Kidney (tissue), 14 donors: ENCODE results near the gene TGM3. TPM values are rescaled to one million over a fixed set of nuclear protein-coding genes. Genes with fewer than 3 reads are reported as not detected.

ENCODE experiments used
- DNase-seq, 5 donors: peaks; one replicate each; pipeline ENCODE4 v3.0.0-alpha.2; 2013 to 2020
- FAIRE-seq: peaks from 2 replicates; lab custom pipeline; 2012; peaks lifted over from hg19 to GRCh38; lab: Jason Lieb, UNC
- H3K27ac ChIP-seq, 2 donors: one replicate each; pipeline ENCODE4 v1.7.0; 2013; ENCODE audit warnings: low read depth in 2 of 2, low read length in 2 of 2, inconsistent platforms in 1 of 2
- H3K27me3 ChIP-seq: one replicate; pipeline ENCODE4 v1.7.1; 2013; ENCODE audit warnings: low read length, inconsistent platforms; ENCODE audit not compliant: control insufficient read depth, insufficient read depth
- H3K36me3 ChIP-seq, 3 donors: one replicate each; pipeline versions ENCODE4 v1.7.0 to v1.7.1; 2013; ENCODE audit warnings: low read length in 3 of 3, control low read depth in 1 of 3, inconsistent platforms in 1 of 3; ENCODE audit not compliant: insufficient read depth in 3 of 3, control insufficient read depth in 2 of 3
- H3K4me1 ChIP-seq, 3 donors: one replicate each; pipeline versions ENCODE4 v1.7.0 to v1.7.1; 2013; ENCODE audit warnings: low read length in 3 of 3, inconsistent platforms in 1 of 3, low read depth in 1 of 3; ENCODE audit not compliant: control insufficient read depth in 2 of 3, insufficient read depth in 2 of 3
- H3K4me3 ChIP-seq, 3 donors: one replicate each; pipeline versions ENCODE4 v1.7.0 to v1.8.1; 2013; ENCODE audit warnings: low read length in 3 of 3, control low read depth in 1 of 3, inconsistent platforms in 1 of 3
- H3K9ac ChIP-seq, 3 donors: one replicate each; pipeline versions ENCODE4 v1.7.0 to v1.7.1; 2013; ENCODE audit warnings: low read length in 3 of 3, control low read depth in 1 of 3, inconsistent platforms in 1 of 3
- H3K9me3 ChIP-seq, 3 donors: one replicate each; pipeline versions ENCODE4 v1.7.0 to v1.7.1; 2013; ENCODE audit warnings: low read length in 3 of 3, control low read depth in 1 of 3, inconsistent platforms in 1 of 3; ENCODE audit not compliant: control insufficient read depth in 2 of 3, insufficient read depth in 1 of 3
- CTCF ChIP-seq: IDR thresholded peaks from 3 replicates; pipeline ENCODE4 v1.5.1; 2012; ENCODE audit warnings: mild to moderate bottlenecking, moderate library complexity, borderline replicate concordance; ENCODE audit not compliant: insufficient read depth; ENCODE audit errors: extremely low read depth
- intact Hi-C: fragments of 100-400 bp; cut with DNase I; formaldehyde crosslinking; loops from one replicate; pipeline ENCODE4 v1.11.1; 2022
- polyA plus RNA-seq: library from polyadenylated mRNA; stranded (reverse); fragments of 350-450 nt; fragmentation: Illumina TruSeq; extraction: RNeasy Lipid Tissue Mini Kit (QIAGEN cat#74804); gene quantifications from one replicate; pipeline ENCODE4 v1.2.3, GENCODE V29; 2014; ENCODE audit warnings: low read depth, low replicate concordance; ENCODE audit not compliant: insufficient read depth
- total RNA-seq: library from RNA; stranded (reverse); fragmentation: NEBNext Ultra II Directional; extraction: Animal tissue kit (Norgen Biotek cat#: 25700); gene quantifications from one replicate; pipeline ENCODE4 v1.2.1, GENCODE V29; 2021
- donor health status: control.
- donor health status: control.
- donor health status: control.
- donor health status: control.
- donor health status: control.
- donor health status: DM: yes; HTN: yes; CAD: no.
- donor health status: Normal renal cell carcinoma (clear cell type).

Gene TGM3
- total and polyA plus RNA-seq, 2 donors from 2014 or later: 0.13 TPM; not detected in 1

- no peak for TF ChIP-seq CTCF
- Histone ChIP-seq H3K9me3 (peaks cover 0 to 12% (median 0%) of the 10 kb centered on the region in 3 donors), H3K9ac (no peak overlapping the region), H3K27me3 (no peaks in the 10 kb centered on the region), H3K4me3 (no peak overlapping the region), H3K4me1 (no peaks in the 10 kb centered on the region), H3K36me3 (no peaks in the 10 kb centered on the region), H3K27ac (no peak overlapping the region)
- intact Hi-C loops: no loop called here
- FAIRE-seq (no peak), DNase-seq (no peak)
These were observed 90.8 kb downstream of the TGM3 start for GRCh38 chr20:2386516-2387179.

DNA sequence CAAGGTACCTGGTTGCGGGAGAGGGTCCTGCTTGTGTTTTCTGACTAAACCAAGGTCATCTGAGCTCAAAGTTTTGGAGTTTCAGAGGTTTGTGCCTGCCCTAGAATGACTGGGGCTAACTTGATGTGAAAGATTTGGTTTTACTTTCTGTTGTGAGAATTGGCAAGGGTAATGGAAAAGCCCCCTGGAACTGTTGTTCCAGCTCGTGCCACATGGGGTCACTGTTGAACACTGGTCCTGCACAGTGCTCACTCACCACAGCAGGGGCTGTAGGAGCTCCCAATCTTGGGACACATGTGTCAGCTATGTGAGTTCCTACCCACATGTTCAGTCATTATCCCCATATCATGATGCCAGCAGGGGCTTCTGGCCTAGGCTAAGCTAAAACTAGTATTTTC, 91.4 kb downstream of the TGM3 start:
- no peak overlapping the region for H3K9ac ChIP-seq
- H3K4me3 ChIP-seq: no peak overlapping the region
- H3K4me1 ChIP-seq: no peaks in the 10 kb centered on the region
- no peak overlapping the region for H3K27ac ChIP-seq
- peaks cover 0 to 12% (median 0%) of the 10 kb centered on the region in 3 donors for H3K9me3 ChIP-seq
- peak in 2 of 5 donors; percentile 2 to 32 for DNase-seq
- peak; percentile 3 for TF ChIP-seq CTCF
- no peaks in the 10 kb centered on the region for H3K27me3 ChIP-seq
- intact Hi-C loops: no loop called here
- no peak for FAIRE-seq
- no peaks in the 10 kb centered on the region for H3K36me3 ChIP-seq

GRCh38 chr20:2387580-2387979, 91.8 kb downstream of the TGM3 start:
- no peak overlapping the region for H3K27ac ChIP-seq
- peaks cover 0 to 12% (median 0%) of the 10 kb centered on the region in 3 donors for H3K9me3 ChIP-seq
- H3K9ac ChIP-seq: no peak overlapping the region
- FAIRE-seq (no peak), DNase-seq (no peak)
- H3K4me3 ChIP-seq: no peak overlapping the region
- no peaks in the 10 kb centered on the region for H3K27me3 ChIP-seq
- intact Hi-C loops: no loop called here
- no peaks in the 10 kb centered on the region for H3K36me3 ChIP-seq
- no peaks in the 10 kb centered on the region for H3K4me1 ChIP-seq
- TF ChIP-seq CTCF: no peak

Other genes starting within 250 kb of the TGM3 start
- 16.5 TPM for gene STK35, start 194.2 kb upstream of the TGM3 start, total RNA-seq
- gene STK35, start 194.2 kb upstream of the TGM3 start, polyA plus RNA-seq: 3.7 TPM
- not detected for gene TGM6, start 84.9 kb downstream of the TGM3 start, total RNA-seq
- not detected for gene TGM6, start 84.9 kb downstream of the TGM3 start, polyA plus RNA-seq
- 118 TPM for gene SNRPB, start 174.8 kb downstream of the TGM3 start, total RNA-seq
- 144 TPM for gene SNRPB, start 174.8 kb downstream of the TGM3 start, polyA plus RNA-seq
- gene ZNF343, start 212.9 kb downstream of the TGM3 start, total RNA-seq: 12.1 TPM
- 7.9 TPM for gene ZNF343, start 212.9 kb downstream of the TGM3 start, polyA plus RNA-seq
- not detected for gene TMC2, start 240.6 kb downstream of the TGM3 start, total RNA-seq
- not detected for gene TMC2, start 240.6 kb downstream of the TGM3 start, polyA plus RNA-seq